AG08395 (cell line): ENCODE data around the gene PLEKHM3.
A peak's percentile ranks its signal among the peaks of the same experiment; 100 is the strongest.

ENCODE experiments used
- DNase-seq: peaks from one replicate; pipeline ENCODE4 v3.0.0; 2012; ENCODE audit warnings: mixed read lengths, low spot score

PLEKHM3 gene

GRCh38 chr2:208025037-208025813 is at the start of gene PLEKHM3:
TSS of gene PLEKHM3 (minus strand) at chr2:208025527. CDS start at chr2:208001639, 23,888 bp downstream.
- peak; percentile 85 for DNase-seq

GRCh38 chr2:208074610-208075356 is 49.5 kb upstream of the PLEKHM3 start:
- no peak for DNase-seq

GRCh38 chr2:208072250-208072892 is 47.0 kb upstream of the PLEKHM3 start:
- peak; percentile 78 for DNase-seq

- peak; percentile 37 for DNase-seq
These were observed 43.9 kb upstream of the PLEKHM3 start for GRCh38 chr2:208069186-208069585.

GRCh38 chr2:208066016-208066415 is 40.7 kb upstream of the PLEKHM3 start:
- no peak for DNase-seq

GRCh38 chr2:208065476-208065875 is 40.1 kb upstream of the PLEKHM3 start:
- DNase-seq, result no peak

- DNase-seq, result peak; percentile 92
These were observed 39.1 kb upstream of the PLEKHM3 start for GRCh38 chr2:208064220-208064961.

GRCh38 chr2:208062961-208063360 is 37.6 kb upstream of the PLEKHM3 start:
- DNase-seq, result no peak

- no peak for DNase-seq
These were observed 36.8 kb upstream of the PLEKHM3 start for GRCh38 chr2:208062113-208062512.

- no peak for DNase-seq
These were observed 31.8 kb upstream of the PLEKHM3 start for GRCh38 chr2:208057108-208057507.

- no peak for DNase-seq
These were observed 24.1 kb upstream of the PLEKHM3 start for GRCh38 chr2:208049441-208049840.

- no peak for DNase-seq
These were observed 23.7 kb upstream of the PLEKHM3 start for GRCh38 chr2:208049006-208049405.

GRCh38 chr2:208047840-208048239 is 22.5 kb upstream of the PLEKHM3 start:
- no peak for DNase-seq

- no peak for DNase-seq
These were observed 21.4 kb upstream of the PLEKHM3 start for GRCh38 chr2:208046686-208047085.

- DNase-seq, result no peak
These were observed 17.1 kb upstream of the PLEKHM3 start for GRCh38 chr2:208042450-208042849.

- DNase-seq, result peak; percentile 41
These were observed 16.7 kb upstream of the PLEKHM3 start for GRCh38 chr2:208042041-208042440.

GRCh38 chr2:208040199-208041171 is 15.2 kb upstream of the PLEKHM3 start:
- DNase-seq, result peak; percentile 66

- DNase-seq, result no peak
These were observed 14.2 kb upstream of the PLEKHM3 start for GRCh38 chr2:208039376-208040110.

GRCh38 chr2:208037564-208038487 is 12.5 kb upstream of the PLEKHM3 start:
- no peak for DNase-seq
